ENCODE measurements around the gene ZDHHC21.
"Not testable (repeated sequence)": the region's sequence is repeated elsewhere in the genome, so short reads cannot be mapped to it uniquely, and the experiment has no call there.

ZDHHC21 gene

GRCh38 chr9:14682616-14683015 lies 10.6 kb downstream of the ZDHHC21 start:
- DNase-seq (ENCODE audit: low read depth), result not testable (repeated sequence)

GRCh38 chr9:14678776-14679175 lies 14.5 kb downstream of the ZDHHC21 start:
- DNase-seq (ENCODE audit: low read depth), result no peak

- no peak for DNase-seq (ENCODE audit: low read depth)
These were observed 15.4 kb downstream of the ZDHHC21 start for GRCh38 chr9:14677872-14678271.

GRCh38 chr9:14677396-14677795 lies 15.8 kb downstream of the ZDHHC21 start:
- DNase-seq (ENCODE audit: low read depth), result no peak

- no peak for DNase-seq (ENCODE audit: low read depth)
These were observed 18.6 kb downstream of the ZDHHC21 start for GRCh38 chr9:14674630-14675029.

- DNase-seq (ENCODE audit: low read depth), result no peak
These were observed 21.9 kb downstream of the ZDHHC21 start for GRCh38 chr9:14671377-14671776.

GRCh38 chr9:14670718-14671117 lies 22.5 kb downstream of the ZDHHC21 start:
- DNase-seq (ENCODE audit: low read depth), result peak; percentile 33

GRCh38 chr9:14664022-14664421 lies 29.2 kb downstream of the ZDHHC21 start:
- not testable (repeated sequence) for DNase-seq (ENCODE audit: low read depth)

- no peak for DNase-seq (ENCODE audit: low read depth)
These were observed 31.2 kb downstream of the ZDHHC21 start for GRCh38 chr9:14662060-14662453.

- no peak for DNase-seq (ENCODE audit: low read depth)
These were observed 31.7 kb downstream of the ZDHHC21 start for GRCh38 chr9:14661421-14662059.

GRCh38 chr9:14660721-14661120 lies 32.5 kb downstream of the ZDHHC21 start:
- DNase-seq (ENCODE audit: low read depth), result no peak

GRCh38 chr9:14654932-14655331 lies 38.3 kb downstream of the ZDHHC21 start:
- no peak for DNase-seq (ENCODE audit: low read depth)

- no peak for DNase-seq (ENCODE audit: low read depth)
These were observed 39.7 kb downstream of the ZDHHC21 start for GRCh38 chr9:14653511-14653910.

- DNase-seq (ENCODE audit: low read depth), result no peak
These were observed 40.4 kb downstream of the ZDHHC21 start for GRCh38 chr9:14652729-14653377.

GRCh38 chr9:14650596-14650995 lies 42.6 kb downstream of the ZDHHC21 start:
- no peak for DNase-seq (ENCODE audit: low read depth)

GRCh38 chr9:14645648-14646047 lies 47.6 kb downstream of the ZDHHC21 start:
- no peak for DNase-seq (ENCODE audit: low read depth)

GRCh38 chr9:14640967-14641366 lies 52.3 kb downstream of the ZDHHC21 start:
- DNase-seq (ENCODE audit: low read depth), result no peak

GRCh38 chr9:14640294-14640693 lies 52.9 kb downstream of the ZDHHC21 start:
- DNase-seq (ENCODE audit: low read depth), result no peak

GRCh38 chr9:14633906-14634565 lies 59.2 kb downstream of the ZDHHC21 start:
- no peak for DNase-seq (ENCODE audit: low read depth)

- no peak for DNase-seq (ENCODE audit: low read depth)
These were observed 60.1 kb downstream of the ZDHHC21 start for GRCh38 chr9:14633148-14633547.

GRCh38 chr9:14627513-14627912 lies 65.7 kb downstream of the ZDHHC21 start:
- no peak for DNase-seq (ENCODE audit: low read depth)

- no peak for DNase-seq (ENCODE audit: low read depth)
These were observed 74.3 kb downstream of the ZDHHC21 start for GRCh38 chr9:14618836-14619420.
